T-helper 2 cell treated with Interferon-gamma antibody and Interleukin-4, amounts not matched to agents 5 μg/mL and 100 μg/mL, for 36 hours (primary cell): ENCODE data around the gene EXOC4.
"Not testable (repeated sequence)": the region's sequence is repeated elsewhere in the genome, so short reads cannot be mapped to it uniquely, and the experiment has no call there.

Experiments
- DNase-seq: peaks from one replicate; pipeline ENCODE4 v3.0.0; 2021; ENCODE audit warnings: low spot score
- H3K27ac Mint-ChIP-seq: one replicate; pipeline ENCODE4 v1.8.0; 2021; ENCODE audit warnings: mild to moderate bottlenecking, mixed read lengths
- H3K27me3 Mint-ChIP-seq: one replicate; pipeline ENCODE4 v1.8.0; 2021; ENCODE audit warnings: low read depth, mixed read lengths
- H3K36me3 Mint-ChIP-seq: one replicate; pipeline ENCODE4 v1.8.0; 2021; ENCODE audit warnings: low read depth, mixed read lengths
- H3K4me1 Mint-ChIP-seq: one replicate; pipeline ENCODE4 v1.8.0; 2021; ENCODE audit warnings: low read depth, mixed read lengths
- H3K4me3 Mint-ChIP-seq: one replicate; pipeline ENCODE4 v1.8.0; 2022; ENCODE audit warnings: mild to moderate bottlenecking, moderate library complexity, mixed read lengths
- H3K9me3 Mint-ChIP-seq: one replicate; pipeline ENCODE4 v1.8.0; 2021; ENCODE audit warnings: mixed read lengths

The EXOC4 gene

DNA sequence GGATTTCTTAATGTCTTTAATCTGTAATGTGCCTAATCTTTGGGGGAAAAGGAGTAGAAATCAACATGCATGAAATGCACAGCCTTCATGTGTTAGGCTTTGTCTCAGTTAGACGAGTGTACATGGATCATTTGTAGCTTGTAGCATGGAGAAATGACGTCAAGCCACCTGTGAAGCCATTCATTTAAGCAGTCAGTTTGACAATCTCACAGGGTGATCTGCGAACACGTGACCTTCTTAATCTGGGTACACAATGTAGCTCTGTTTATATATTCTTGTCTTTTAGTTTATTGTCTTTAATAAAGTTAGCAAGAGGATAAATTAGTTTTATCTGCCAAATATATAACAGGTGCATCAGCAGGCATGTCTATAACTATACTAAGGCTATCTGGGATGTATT, 522.3 kb downstream of the EXOC4 start:
- Mint-ChIP-seq H3K9me3 (peaks cover 7% of the 10 kb centered on the region), H3K4me1 (peaks cover 4% of the 10 kb centered on the region), H3K36me3 (peaks cover 3% of the 10 kb centered on the region), H3K4me3 (no peak overlapping the region), H3K27ac (no peak overlapping the region), H3K27me3 (no peaks in the 10 kb centered on the region)
- no peak for DNase-seq

DNA sequence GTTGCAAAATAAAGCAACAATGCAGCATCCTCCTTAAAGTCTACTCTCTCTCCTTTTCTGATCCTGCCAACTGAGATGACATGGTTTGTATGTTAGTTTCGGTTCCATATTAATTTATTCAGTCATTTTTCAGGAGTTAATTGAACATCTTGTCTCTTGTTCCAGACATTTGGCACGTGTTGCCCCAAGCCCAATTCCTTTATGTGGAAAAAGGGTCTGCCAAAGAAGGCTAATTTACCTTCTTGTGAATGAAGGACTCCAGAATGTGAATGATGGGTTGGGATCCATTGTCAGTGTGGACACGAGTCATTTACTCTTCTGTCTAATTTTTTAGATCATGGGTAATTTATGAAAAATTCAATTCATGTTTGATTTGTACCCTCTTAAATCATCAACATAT, 523.4 kb downstream of the EXOC4 start:
- peaks cover 7% of the 10 kb centered on the region for H3K9me3 Mint-ChIP-seq
- H3K36me3 Mint-ChIP-seq = peaks cover 3% of the 10 kb centered on the region
- H3K27ac Mint-ChIP-seq = no peak overlapping the region
- no peak for DNase-seq
- no peak overlapping the region for H3K4me3 Mint-ChIP-seq
- peaks cover 4% of the 10 kb centered on the region for H3K4me1 Mint-ChIP-seq
- H3K27me3 Mint-ChIP-seq = no peaks in the 10 kb centered on the region

DNA sequence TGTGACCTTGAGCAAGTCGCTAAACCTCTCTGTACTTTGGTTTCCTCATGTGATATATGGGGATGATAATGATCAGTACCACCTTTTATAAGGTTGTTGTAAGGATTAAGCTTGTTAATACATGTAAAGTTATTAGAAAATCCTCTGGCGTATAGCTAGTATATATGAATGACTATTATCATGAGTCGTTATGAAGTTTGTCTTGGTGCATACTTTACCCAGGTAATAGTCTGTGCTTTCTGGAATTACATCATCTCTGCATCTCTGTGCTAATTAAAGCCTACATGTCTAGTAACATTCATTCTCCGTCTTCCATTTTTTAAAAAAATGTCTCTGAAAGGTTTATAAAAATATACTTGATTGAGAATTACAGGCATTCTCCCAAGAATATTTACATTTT, 524.8 kb downstream of the EXOC4 start:
- Mint-ChIP-seq H3K4me3 (no peak overlapping the region), H3K36me3 (peaks cover 3% of the 10 kb centered on the region), H3K27me3 (no peaks in the 10 kb centered on the region), H3K27ac (no peak overlapping the region), H3K4me1 (peaks cover 4% of the 10 kb centered on the region), H3K9me3 (peaks cover 7% of the 10 kb centered on the region)
- no peak for DNase-seq

DNA sequence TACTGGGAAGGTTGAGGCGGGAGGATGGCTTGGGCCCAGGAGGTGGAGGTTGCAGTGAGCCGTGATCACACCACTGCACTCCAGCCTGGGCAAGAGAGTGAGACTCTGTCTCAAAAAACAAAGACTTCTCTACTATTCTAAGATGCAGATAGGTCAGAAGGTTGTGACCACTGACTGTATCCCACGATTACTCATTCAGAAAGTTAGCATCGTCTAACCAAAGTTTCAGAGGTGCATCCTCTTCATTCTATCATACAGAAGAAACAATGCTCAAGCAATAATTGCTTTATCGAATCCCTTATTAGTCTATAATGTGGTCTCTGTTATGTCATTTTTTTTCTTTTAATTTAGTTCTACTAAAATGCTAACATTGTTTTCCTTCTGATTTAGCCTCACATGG, 525.6 kb downstream of the EXOC4 start:
- H3K4me1 Mint-ChIP-seq = peaks cover 4% of the 10 kb centered on the region
- H3K27ac Mint-ChIP-seq = no peak overlapping the region
- no peak overlapping the region for H3K4me3 Mint-ChIP-seq
- no peaks in the 10 kb centered on the region for H3K27me3 Mint-ChIP-seq
- peaks cover 7% of the 10 kb centered on the region for H3K9me3 Mint-ChIP-seq
- DNase-seq = no peak
- H3K36me3 Mint-ChIP-seq = peaks cover 3% of the 10 kb centered on the region

DNA sequence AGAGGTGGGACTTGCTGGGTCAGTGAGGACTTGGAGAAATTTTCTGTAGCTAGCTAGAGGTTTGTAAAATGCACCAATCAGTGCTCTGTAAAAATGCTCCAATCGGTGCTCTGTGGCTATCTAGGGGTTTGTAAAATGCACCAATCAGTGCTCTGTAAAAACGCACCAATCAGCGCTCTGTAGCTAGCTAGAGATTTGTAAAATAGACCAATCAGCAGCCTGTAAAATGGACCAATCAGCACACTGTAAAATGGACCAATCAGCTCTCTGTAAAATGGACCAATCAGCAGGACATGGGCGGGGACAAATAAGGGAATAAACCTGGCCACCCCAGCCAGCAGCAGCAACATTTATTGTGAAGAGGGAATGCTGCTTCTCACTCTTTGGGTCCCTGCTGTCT, 526.7 kb downstream of the EXOC4 start:
- H3K4me1 Mint-ChIP-seq, DNase-seq, H3K27ac Mint-ChIP-seq, H3K36me3 Mint-ChIP-seq, H3K27me3 Mint-ChIP-seq, H3K4me3 Mint-ChIP-seq, H3K9me3 Mint-ChIP-seq: not testable (repeated sequence)

DNA sequence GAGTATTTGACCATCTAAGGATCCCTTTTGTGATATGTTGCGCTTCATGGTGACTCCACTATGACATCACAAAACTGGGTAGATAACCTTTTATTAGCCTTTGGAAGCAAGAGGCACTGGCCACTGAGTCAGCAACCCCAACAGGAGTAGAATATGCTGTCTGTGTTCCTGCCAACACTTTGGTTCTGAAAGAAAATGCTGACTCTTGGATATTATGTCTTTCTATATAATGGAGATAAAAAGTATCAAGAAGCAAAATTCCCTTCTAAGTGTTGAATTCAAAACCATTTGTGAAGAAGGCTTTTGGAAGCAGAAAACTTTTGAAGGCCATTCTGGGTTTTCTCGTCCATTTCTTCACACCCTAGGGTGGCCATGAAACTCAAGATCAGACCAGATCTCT, 528.0 kb downstream of the EXOC4 start:
- Mint-ChIP-seq H3K27me3 (no peaks in the 10 kb centered on the region), H3K9me3 (peaks cover 7% of the 10 kb centered on the region), H3K36me3 (peaks cover 3% of the 10 kb centered on the region), H3K4me3 (no peak overlapping the region), H3K27ac (no peak overlapping the region), H3K4me1 (peaks cover 4% of the 10 kb centered on the region)
- no peak for DNase-seq

DNA sequence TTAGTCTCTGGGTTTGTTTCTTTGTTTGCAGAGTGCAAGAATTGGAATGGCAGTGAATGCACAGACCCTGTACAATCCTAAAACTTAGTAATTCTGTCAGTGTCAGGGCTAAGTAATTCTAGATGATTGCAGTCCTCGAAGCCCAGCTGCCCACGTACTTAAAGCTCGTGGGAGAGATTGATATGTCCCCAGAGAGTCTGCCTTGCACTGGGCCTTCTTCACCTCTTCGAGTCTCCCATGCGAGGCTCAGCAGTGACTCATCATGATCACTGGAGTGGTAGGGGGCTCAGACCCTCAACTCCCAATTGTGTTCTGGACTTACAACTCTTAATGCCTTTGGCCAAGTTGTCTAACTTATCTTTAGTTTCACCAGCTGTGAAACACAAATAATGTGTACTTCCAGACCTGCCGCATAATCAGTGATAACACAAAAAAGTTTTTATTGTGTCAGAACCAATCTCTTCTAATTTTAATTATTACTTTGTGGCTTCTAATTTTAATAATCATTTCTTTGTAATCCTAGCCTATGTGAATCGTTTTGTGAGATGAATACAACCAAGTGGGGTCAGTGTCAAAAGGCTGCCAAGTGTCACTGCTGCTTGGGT, 528.7 kb downstream of the EXOC4 start:
- Mint-ChIP-seq H3K4me3 (no peak overlapping the region), H3K27me3 (no peaks in the 10 kb centered on the region), H3K36me3 (peaks cover 3% of the 10 kb centered on the region), H3K9me3 (peaks cover 7% of the 10 kb centered on the region), H3K4me1 (peaks cover 4% of the 10 kb centered on the region), H3K27ac (no peak overlapping the region)
- DNase-seq = no peak

DNA sequence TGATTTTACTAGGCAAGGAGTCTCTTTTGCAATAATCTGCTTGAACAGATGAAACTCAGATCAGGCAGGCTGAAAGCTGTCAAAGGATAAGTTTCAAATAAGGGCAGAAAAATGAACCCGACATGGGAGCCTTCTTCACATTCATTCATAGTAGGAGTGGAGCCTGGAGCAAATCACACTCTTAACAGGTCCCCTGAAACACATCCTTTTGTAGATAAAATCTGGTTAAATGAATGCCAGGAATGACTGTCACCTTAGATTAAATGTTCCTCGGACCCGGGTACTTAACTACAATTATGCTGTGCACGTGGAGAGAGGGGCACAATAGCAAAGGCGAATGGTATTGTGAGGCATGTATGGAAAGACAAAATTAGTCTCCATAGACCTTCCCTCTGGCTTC, 529.6 kb downstream of the EXOC4 start:
- peaks cover 7% of the 10 kb centered on the region for H3K9me3 Mint-ChIP-seq

DNA sequence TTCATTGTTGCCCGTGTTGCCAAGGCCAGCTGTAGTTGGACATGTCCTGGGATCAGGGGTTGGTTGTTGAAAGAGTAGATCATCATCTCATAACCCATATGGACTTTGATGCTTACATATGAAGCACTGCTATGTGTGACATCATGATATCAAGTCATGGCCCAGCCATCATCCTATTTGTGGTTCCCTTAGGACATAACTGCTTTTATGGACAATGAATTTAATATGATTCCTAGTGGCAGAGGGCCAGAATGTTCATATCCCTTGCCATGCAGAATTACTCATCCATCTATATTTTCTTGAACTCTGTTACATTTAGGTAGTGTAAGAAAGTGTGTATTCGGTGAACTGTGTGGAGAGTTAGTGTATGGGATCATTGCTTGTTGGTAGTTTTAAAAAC, 530.4 kb downstream of the EXOC4 start:
- Mint-ChIP-seq H3K4me3 (no peak overlapping the region), H3K36me3 (no peaks in the 10 kb centered on the region), H3K27ac (no peak overlapping the region), H3K9me3 (peaks cover 7% of the 10 kb centered on the region), H3K4me1 (peaks cover 2% of the 10 kb centered on the region), H3K27me3 (no peaks in the 10 kb centered on the region)
- DNase-seq = no peak

More for the DNA sequence above, 529.6 kb downstream of the EXOC4 start:
- no peak overlapping the region for H3K4me3 Mint-ChIP-seq
- no peaks in the 10 kb centered on the region for H3K27me3 Mint-ChIP-seq
- peaks cover 4% of the 10 kb centered on the region for H3K4me1 Mint-ChIP-seq
- H3K36me3 Mint-ChIP-seq = peaks cover 3% of the 10 kb centered on the region
- H3K27ac Mint-ChIP-seq = no peak overlapping the region
- DNase-seq = no peak

DNA sequence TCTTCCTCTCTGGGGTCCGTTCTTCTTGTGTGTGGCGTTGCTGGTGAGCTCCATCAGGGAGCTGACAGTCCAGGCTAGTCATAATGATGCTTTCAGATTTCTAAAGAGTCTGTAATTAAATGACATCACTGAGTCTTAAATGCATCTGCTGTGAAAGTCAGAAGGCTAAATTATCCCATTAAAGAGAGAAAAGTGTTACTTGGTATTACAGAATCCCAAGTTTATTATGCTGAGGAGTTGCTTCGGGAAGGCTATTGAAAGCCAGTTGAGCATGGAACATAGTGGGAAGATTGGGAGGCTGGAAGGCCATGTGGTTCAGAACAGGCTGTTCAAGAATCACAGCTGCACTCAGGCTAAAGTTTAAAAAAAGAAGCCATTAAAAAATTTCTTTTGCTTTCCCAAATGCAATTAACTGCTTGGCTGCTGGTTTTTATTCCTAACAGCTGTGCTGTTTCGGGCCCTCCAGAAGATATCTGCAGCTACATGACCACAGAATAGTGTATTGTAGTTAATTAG, 531.7 kb downstream of the EXOC4 start:
- H3K9me3 Mint-ChIP-seq = peaks cover 2% of the 10 kb centered on the region
- H3K27ac Mint-ChIP-seq = no peak overlapping the region
- no peak overlapping the region for H3K4me3 Mint-ChIP-seq
- DNase-seq = no peak
- H3K27me3 Mint-ChIP-seq = no peaks in the 10 kb centered on the region
- no peaks in the 10 kb centered on the region for H3K36me3 Mint-ChIP-seq
- no peaks in the 10 kb centered on the region for H3K4me1 Mint-ChIP-seq

DNA sequence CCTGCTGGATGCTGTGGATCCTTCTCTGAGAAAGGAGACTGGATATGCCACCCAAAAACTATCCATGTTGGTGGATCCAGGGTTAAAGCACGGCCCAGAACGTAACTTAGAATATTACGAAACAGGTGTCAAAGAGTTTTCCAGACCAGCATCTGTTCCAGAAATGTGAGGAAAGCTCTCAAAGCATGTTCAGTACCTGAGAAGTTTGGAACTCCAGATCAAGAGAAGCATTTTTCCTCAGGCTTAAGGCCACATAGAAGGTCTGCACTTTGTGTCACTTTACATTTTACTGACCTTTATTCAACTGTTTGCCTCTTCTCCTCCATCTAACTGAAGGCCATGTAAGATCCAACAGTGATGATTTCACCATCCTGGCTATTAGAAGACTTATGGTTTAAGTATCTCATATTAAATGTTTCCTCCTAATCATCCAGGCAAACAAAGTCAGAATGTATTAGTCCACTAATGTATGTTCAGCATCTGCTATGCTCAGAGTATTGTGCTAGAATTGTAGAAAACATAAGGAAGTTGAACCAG, 533.6 kb downstream of the EXOC4 start:
- no peaks in the 10 kb centered on the region for H3K4me1 Mint-ChIP-seq
- no peaks in the 10 kb centered on the region for H3K36me3 Mint-ChIP-seq
- no peak for DNase-seq
- no peaks in the 10 kb centered on the region for H3K27me3 Mint-ChIP-seq
- no peaks in the 10 kb centered on the region for H3K9me3 Mint-ChIP-seq
- no peak overlapping the region for H3K4me3 Mint-ChIP-seq
- H3K27ac Mint-ChIP-seq = no peak overlapping the region

DNA sequence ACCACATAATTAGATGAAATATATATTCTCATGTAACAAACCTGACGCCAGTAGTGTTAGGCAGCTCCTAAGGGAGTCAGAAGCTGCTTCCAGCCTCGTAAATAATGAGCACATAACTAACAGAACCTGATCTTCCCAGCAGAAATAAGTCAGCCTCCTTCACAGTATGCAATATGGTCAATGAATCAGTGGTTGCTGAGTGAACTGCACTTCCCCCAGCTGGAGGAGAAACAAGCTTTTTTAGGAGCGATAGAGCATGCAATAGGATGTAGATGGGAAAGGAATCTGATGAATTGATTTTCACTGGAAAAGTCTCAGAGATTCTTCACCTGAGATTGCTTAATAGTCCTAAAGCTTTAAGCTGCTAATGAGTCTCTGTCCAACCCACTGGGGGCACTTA, 537.1 kb downstream of the EXOC4 start:
- DNase-seq = no peak
- Mint-ChIP-seq H3K27ac (no peak overlapping the region), H3K36me3 (no peaks in the 10 kb centered on the region), H3K27me3 (no peaks in the 10 kb centered on the region), H3K4me1 (no peaks in the 10 kb centered on the region), H3K9me3 (no peaks in the 10 kb centered on the region), H3K4me3 (no peak overlapping the region)

DNA sequence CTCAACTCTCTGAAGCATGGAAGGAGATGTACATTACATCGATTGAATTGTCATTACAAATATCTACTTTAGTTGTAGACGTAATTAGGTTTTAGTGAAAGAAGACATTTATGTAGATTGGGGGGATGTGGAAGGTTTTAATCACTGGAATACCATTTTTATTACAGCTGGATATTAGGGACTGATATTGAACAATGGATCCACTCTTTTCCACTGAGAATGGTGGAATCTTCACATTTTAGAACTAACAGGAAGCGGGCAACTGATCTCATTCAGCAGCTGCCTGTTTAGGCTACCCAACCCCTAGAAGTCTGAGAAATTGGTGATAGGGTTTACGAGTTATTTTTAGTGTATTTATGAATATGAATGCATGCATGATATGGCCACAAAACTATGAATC, 538.0 kb downstream of the EXOC4 start:
- Mint-ChIP-seq H3K27me3 (no peaks in the 10 kb centered on the region), H3K27ac (no peak overlapping the region), H3K4me3 (no peak overlapping the region), H3K9me3 (no peaks in the 10 kb centered on the region), H3K4me1 (no peaks in the 10 kb centered on the region), H3K36me3 (no peaks in the 10 kb centered on the region)
- DNase-seq = no peak

DNA sequence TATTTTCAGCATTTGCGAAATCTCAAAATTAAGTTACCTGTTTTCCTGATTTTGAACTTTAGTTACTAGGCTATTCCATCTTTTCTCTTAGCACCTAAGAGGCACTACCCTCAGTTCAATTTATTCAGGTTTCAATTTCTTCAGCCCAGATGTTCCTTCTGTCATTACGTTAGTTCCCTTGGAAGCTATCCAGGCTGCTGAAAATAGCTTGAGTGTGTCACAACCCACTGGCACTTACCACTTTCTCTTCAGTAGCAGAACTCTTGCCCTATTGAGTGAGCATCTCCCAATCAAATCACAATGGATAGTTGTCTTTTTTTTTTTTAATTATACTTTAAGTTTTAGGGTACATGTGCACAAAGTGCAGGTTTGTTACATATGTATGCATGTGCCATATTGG, 541.6 kb downstream of the EXOC4 start:
- no peak for DNase-seq
- no peak overlapping the region for H3K27ac Mint-ChIP-seq
- no peaks in the 10 kb centered on the region for H3K36me3 Mint-ChIP-seq
- H3K27me3 Mint-ChIP-seq = no peaks in the 10 kb centered on the region
- H3K4me3 Mint-ChIP-seq = no peak overlapping the region
- no peaks in the 10 kb centered on the region for H3K9me3 Mint-ChIP-seq
- H3K4me1 Mint-ChIP-seq = no peaks in the 10 kb centered on the region

DNA sequence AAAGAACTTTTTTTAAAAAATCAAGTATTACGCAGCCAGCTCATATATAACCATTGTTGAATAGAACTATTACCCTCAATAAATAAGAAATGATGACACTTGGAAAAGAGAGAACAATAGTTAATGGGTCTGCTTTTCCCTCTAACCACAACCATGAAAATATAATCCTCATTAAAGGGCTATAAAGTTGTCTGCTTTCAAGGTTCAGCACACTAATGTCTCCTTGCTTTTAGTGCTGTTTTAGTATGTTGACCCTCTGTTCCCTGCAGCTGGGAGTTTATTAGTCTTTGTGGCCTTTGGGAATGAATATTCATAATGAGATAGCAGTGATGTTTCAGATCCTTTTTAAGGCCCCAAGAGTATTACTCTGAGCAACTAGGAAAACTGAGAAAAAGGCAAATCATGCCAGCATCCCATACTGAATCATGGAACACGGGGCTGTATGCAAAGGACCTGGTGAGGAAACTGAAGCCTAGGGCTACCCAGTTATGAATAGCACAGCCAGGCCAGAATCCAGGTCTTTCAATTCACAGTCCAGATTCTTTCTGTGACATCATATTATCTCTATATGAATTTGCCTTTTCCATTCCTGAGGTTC, 542.3 kb downstream of the EXOC4 start:
- Mint-ChIP-seq H3K27me3 (no peaks in the 10 kb centered on the region), H3K27ac (no peak overlapping the region), H3K4me3 (no peak overlapping the region), H3K36me3 (no peaks in the 10 kb centered on the region), H3K9me3 (no peaks in the 10 kb centered on the region), H3K4me1 (no peaks in the 10 kb centered on the region)
- no peak for DNase-seq
